WTC11 (cell line): ENCODE measurements around the gene GJD3. TPM values are rescaled to one million over a fixed set of nuclear protein-coding genes. Genes with fewer than 3 reads are reported as not detected.

Experiments
- NFE2L1 ChIP-seq: sonication (generic); formaldehyde crosslinking; IDR thresholded peaks from 2 replicates; pipeline ENCODE4 v1.8.1; 2023; ENCODE audit warnings: missing genetic modification reagents
- ZNF121 ChIP-seq: sonication (generic); formaldehyde crosslinking; IDR thresholded peaks from 2 replicates; pipeline ENCODE4 v1.8.0; 2023; ENCODE audit warnings: missing genetic modification reagents
- total RNA-seq: library from RNA; stranded (reverse); gene quantifications from 3 replicates; pipeline ENCODE4 v1.2.3, GENCODE V29; 2021
- TF ChIP-seq, protein P1 (sequence below): fragments of 200-600 bp; IDR thresholded peaks from 2 replicates; pipeline ENCODE4 v1.8.0; 2022; ENCODE audit warnings: antibody characterized with exemption
- TF ChIP-seq, protein P2 (sequence below): sonication (generic); formaldehyde crosslinking; IDR thresholded peaks from 2 replicates; pipeline ENCODE4 v1.8.0; 2022; ENCODE audit warnings: mild to moderate bottlenecking, missing genetic modification reagents
- TF ChIP-seq, protein P3 (sequence below): sonication (generic); formaldehyde crosslinking; IDR thresholded peaks from 2 replicates; pipeline ENCODE4 v1.8.1; 2022; ENCODE audit warnings: missing genetic modification reagents, borderline replicate concordance

Gene GJD3
- total RNA-seq, 1 experiment from 2014 or later: 2.3 TPM

DNA sequence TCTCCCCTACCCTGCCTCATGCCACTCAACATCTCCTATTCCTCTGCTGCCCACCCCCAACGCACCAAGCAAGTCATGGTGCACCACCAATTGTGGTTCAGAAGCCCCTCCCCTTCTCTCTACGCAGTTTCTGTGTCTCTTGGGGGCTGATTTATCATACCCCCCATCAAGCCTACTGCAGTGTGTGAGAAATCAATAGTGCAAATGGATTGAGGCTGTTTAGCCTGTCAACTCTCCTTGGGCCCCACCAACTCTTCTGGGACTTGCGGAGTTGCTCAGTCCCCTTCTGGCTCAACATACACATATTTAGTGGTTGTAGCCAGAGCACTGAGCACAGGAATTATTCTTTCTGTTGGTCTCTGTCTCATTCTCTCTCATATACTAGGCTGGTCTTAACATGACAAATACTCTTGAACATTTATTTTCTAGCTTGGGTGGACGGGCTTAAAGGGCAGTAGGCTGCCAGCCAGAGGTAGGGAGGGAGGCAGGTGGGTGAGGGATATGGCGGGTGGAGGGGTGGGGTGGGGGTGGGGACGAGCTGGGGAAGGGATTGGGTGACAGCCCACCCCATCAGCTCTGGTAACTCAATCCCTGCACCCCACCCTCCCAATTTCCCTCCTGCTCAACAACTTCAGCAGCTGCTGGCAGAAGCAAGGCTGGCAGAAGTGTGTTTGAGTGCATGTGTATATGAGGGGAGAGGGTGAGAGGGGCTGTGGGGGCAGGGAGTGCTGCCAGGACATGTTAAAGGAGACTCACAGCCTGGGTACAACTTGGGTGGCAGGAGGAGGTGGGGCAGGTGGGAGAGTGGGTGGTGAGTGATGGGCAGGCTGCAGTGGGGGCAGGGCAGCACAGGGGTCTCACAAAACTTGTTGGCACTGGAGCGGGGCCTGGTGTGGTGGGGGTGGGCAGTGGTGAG lies 50.6 kb downstream of the GJD3 start (continued):
- TF ChIP-seq, protein P1, sequence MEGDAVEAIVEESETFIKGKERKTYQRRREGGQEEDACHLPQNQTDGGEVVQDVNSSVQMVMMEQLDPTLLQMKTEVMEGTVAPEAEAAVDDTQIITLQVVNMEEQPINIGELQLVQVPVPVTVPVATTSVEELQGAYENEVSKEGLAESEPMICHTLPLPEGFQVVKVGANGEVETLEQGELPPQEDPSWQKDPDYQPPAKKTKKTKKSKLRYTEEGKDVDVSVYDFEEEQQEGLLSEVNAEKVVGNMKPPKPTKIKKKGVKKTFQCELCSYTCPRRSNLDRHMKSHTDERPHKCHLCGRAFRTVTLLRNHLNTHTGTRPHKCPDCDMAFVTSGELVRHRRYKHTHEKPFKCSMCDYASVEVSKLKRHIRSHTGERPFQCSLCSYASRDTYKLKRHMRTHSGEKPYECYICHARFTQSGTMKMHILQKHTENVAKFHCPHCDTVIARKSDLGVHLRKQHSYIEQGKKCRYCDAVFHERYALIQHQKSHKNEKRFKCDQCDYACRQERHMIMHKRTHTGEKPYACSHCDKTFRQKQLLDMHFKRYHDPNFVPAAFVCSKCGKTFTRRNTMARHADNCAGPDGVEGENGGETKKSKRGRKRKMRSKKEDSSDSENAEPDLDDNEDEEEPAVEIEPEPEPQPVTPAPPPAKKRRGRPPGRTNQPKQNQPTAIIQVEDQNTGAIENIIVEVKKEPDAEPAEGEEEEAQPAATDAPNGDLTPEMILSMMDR: no peak
- TF ChIP-seq, protein P2, sequence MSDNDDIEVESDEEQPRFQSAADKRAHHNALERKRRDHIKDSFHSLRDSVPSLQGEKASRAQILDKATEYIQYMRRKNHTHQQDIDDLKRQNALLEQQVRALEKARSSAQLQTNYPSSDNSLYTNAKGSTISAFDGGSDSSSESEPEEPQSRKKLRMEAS: no peak
- TF ChIP-seq, protein P3, sequence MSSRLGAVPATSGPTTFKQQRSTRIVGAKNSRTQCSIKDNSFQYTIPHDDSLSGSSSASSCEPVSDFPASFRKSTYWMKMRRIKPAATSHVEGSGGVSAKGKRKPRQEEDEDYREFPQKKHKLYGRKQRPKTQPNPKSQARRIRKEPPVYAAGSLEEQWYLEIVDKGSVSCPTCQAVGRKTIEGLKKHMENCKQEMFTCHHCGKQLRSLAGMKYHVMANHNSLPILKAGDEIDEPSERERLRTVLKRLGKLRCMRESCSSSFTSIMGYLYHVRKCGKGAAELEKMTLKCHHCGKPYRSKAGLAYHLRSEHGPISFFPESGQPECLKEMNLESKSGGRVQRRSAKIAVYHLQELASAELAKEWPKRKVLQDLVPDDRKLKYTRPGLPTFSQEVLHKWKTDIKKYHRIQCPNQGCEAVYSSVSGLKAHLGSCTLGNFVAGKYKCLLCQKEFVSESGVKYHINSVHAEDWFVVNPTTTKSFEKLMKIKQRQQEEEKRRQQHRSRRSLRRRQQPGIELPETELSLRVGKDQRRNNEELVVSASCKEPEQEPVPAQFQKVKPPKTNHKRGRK (CRISPR knock-in tag): no peak
- TF ChIP-seq NFE2L1 (CRISPR knock-in tag) (no peak), ZNF121 (CRISPR knock-in tag) (no peak)

Other genes with a start within 250 kb of the GJD3 start
- gene MSL1, start 242.8 kb downstream of the GJD3 start, total RNA-seq: 69.2 to 78.1 TPM (median 73.7 TPM) in 3 replicates
- gene CASC3, start 224.2 kb downstream of the GJD3 start, total RNA-seq: 107 to 119 TPM (median 115 TPM) in 3 replicates
- gene RAPGEFL1, start 187.3 kb downstream of the GJD3 start, total RNA-seq: 19.9 to 23.0 TPM (median 19.9 TPM) in 3 replicates
- gene WIPF2, start 145.4 kb downstream of the GJD3 start, total RNA-seq: 23.0 to 24.6 TPM (median 23.8 TPM) in 3 replicates
- gene CDC6, start 76.9 kb downstream of the GJD3 start, total RNA-seq: 85.9 to 125 TPM (median 87.9 TPM) in 3 replicates
- 14.3 to 20.7 TPM (median 15.8 TPM) in 3 replicates for gene RARA, start 55.6 kb downstream of the GJD3 start, total RNA-seq
- 273 to 307 TPM (median 292 TPM) in 3 replicates for gene TOP2A, start 53.2 kb upstream of the GJD3 start, total RNA-seq
- gene IGFBP4, start 78.7 kb upstream of the GJD3 start, total RNA-seq: 155 to 172 TPM (median 162 TPM) in 3 replicates
- gene TNS4, start 136.9 kb upstream of the GJD3 start, total RNA-seq: 0.55 to 0.87 TPM (median 0.80 TPM) in 3 replicates
- gene CCR7, start 200.7 kb upstream of the GJD3 start, total RNA-seq: 0.37 to 0.92 TPM (median 0.57 TPM) in 3 replicates